ENCODE results near the gene FOXP1. TPM values are rescaled to one million over a fixed set of nuclear protein-coding genes. Genes with fewer than 3 reads are reported as not detected.
A peak's percentile ranks its signal among the peaks of the same experiment; 100 is the strongest.

FOXP1 gene
- total RNA-seq, 1 donor from 2014 or later, result 195 TPM

- H3K36me3 Mint-ChIP-seq (ENCODE audit: unreplicated experiment), result peaks cover 2% of the 10 kb centered on the region
- H3K27me3 Mint-ChIP-seq (ENCODE audit: unreplicated experiment), result no peaks in the 10 kb centered on the region
- H3K4me3 Mint-ChIP-seq (ENCODE audit: unreplicated experiment), result peak overlapping the region; percentile 79
- H3K27ac Mint-ChIP-seq (ENCODE audit: unreplicated experiment), result peak overlapping the region; percentile 94
- H3K4me1 Mint-ChIP-seq (ENCODE audit: unreplicated experiment), result peaks cover 84% of the 10 kb centered on the region
- no peak for DNase-seq (ENCODE audit: extremely low spot score, unreplicated experiment)
- TF ChIP-seq, protein P1, sequence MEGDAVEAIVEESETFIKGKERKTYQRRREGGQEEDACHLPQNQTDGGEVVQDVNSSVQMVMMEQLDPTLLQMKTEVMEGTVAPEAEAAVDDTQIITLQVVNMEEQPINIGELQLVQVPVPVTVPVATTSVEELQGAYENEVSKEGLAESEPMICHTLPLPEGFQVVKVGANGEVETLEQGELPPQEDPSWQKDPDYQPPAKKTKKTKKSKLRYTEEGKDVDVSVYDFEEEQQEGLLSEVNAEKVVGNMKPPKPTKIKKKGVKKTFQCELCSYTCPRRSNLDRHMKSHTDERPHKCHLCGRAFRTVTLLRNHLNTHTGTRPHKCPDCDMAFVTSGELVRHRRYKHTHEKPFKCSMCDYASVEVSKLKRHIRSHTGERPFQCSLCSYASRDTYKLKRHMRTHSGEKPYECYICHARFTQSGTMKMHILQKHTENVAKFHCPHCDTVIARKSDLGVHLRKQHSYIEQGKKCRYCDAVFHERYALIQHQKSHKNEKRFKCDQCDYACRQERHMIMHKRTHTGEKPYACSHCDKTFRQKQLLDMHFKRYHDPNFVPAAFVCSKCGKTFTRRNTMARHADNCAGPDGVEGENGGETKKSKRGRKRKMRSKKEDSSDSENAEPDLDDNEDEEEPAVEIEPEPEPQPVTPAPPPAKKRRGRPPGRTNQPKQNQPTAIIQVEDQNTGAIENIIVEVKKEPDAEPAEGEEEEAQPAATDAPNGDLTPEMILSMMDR (IDR thresholded peaks at IDR 0.05), result no peak
- no peaks in the 10 kb centered on the region for H3K9me3 Mint-ChIP-seq (ENCODE audit: unreplicated experiment)
Measured at GRCh38 chr3:71303627-71304200, 279.8 kb downstream of the FOXP1 start.

DNA sequence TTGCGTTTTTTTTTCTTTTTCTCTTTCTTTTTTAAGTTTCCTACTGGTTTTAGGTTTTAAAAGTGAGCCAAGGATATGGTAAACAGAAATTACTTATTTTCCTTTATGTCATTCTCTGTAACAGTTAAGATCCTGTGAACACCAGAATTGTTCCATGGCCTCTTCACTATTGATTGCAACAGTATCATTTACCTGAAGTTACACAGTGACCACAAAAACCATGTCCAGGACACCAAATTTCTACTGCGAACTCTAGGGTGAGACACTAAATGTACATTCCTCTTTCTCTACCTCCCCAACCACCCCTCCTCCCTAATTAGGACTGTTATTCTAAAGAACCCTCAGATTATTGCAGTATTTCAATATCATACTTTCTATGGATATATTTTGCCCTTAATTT, 280.9 kb downstream of the FOXP1 start:
- peaks cover 6% of the 10 kb centered on the region for H3K36me3 Mint-ChIP-seq (ENCODE audit: unreplicated experiment)
- peaks cover 74% of the 10 kb centered on the region for H3K4me1 Mint-ChIP-seq (ENCODE audit: unreplicated experiment)
- no peak overlapping the region for H3K4me3 Mint-ChIP-seq (ENCODE audit: unreplicated experiment)
- TF ChIP-seq, protein P1 (IDR thresholded peaks at IDR 0.05), result no peak
- no peaks in the 10 kb centered on the region for H3K27me3 Mint-ChIP-seq (ENCODE audit: unreplicated experiment)
- no peak for DNase-seq (ENCODE audit: extremely low spot score, unreplicated experiment)
- H3K27ac Mint-ChIP-seq (ENCODE audit: unreplicated experiment), result peak overlapping the region; percentile 17
- H3K9me3 Mint-ChIP-seq (ENCODE audit: unreplicated experiment), result no peaks in the 10 kb centered on the region

DNA sequence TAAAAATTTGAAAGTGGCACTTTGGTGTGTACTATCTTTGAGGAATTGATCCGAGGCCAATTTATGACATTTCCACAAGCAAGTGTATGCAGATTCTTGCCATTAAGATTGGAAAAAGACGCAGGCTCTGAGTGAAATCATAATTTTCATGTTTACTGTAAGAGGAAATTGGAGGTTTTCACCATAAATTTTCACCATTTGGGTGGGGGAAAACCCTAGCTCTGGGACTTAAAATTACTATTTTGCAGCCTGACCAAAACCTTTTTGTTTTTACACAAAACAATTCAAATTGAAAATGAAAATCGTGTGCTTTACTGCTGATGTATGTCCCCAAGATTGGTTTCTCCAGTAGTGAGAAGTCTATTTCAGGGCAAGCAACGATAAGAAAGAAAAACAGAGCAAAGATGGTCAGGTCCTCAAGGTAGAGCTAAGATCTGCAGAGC, 282.6 kb downstream of the FOXP1 start:
- no peak overlapping the region for H3K4me3 Mint-ChIP-seq (ENCODE audit: unreplicated experiment)
- DNase-seq (ENCODE audit: extremely low spot score, unreplicated experiment), result no peak
- H3K27me3 Mint-ChIP-seq (ENCODE audit: unreplicated experiment), result no peaks in the 10 kb centered on the region
- peak overlapping the region; percentile 11 for H3K27ac Mint-ChIP-seq (ENCODE audit: unreplicated experiment)
- peaks cover 14% of the 10 kb centered on the region for H3K36me3 Mint-ChIP-seq (ENCODE audit: unreplicated experiment)
- H3K9me3 Mint-ChIP-seq (ENCODE audit: unreplicated experiment), result no peaks in the 10 kb centered on the region
- TF ChIP-seq, protein P1 (IDR thresholded peaks at IDR 0.05), result no peak
- peaks cover 59% of the 10 kb centered on the region for H3K4me1 Mint-ChIP-seq (ENCODE audit: unreplicated experiment)

DNA sequence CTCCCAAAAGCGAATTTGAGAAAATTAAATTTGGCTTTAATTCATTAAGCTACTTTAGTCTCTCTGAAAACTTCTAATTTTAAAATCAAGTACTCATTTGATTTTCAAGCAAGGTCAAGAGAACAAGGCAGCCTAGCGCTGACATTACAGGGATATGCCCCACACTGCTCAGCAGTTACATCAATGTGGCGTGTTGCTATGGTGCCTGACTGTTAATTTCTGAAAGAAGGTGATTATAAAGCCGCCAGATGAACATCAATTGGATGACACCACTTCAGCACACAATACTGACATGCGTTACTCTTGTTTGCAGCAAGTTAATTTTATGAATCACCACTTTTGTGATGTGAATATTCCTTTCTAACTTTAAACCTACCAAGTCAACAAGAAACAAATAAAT, 284.4 kb downstream of the FOXP1 start:
- H3K27ac Mint-ChIP-seq (ENCODE audit: unreplicated experiment), result no peak overlapping the region
- peaks cover 41% of the 10 kb centered on the region for H3K4me1 Mint-ChIP-seq (ENCODE audit: unreplicated experiment)
- peaks cover 22% of the 10 kb centered on the region for H3K36me3 Mint-ChIP-seq (ENCODE audit: unreplicated experiment)
- no peak for DNase-seq (ENCODE audit: extremely low spot score, unreplicated experiment)
- H3K27me3 Mint-ChIP-seq (ENCODE audit: unreplicated experiment), result no peaks in the 10 kb centered on the region
- no peak overlapping the region for H3K4me3 Mint-ChIP-seq (ENCODE audit: unreplicated experiment)
- TF ChIP-seq, protein P1 (IDR thresholded peaks at IDR 0.05), result no peak
- H3K9me3 Mint-ChIP-seq (ENCODE audit: unreplicated experiment), result no peaks in the 10 kb centered on the region

DNA sequence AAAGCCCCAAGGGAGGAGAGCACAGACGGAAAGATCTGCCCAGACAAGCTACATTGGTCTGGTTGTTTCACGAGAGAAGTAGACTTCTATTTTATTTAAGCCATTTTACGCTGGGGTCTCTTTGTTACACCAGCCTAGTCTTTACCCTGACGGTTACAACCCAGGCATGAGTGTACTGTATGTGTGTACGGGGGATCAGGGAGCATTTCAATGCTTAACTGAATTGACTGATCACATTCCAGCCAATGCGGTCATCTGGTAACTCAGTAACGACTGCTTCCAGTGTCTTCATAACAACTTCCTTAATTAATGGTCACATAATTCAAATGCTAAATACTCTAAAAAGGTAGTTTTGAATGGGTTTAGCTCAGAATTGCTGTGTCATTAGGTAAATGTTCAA, 288.6 kb downstream of the FOXP1 start:
- Mint-ChIP-seq H3K4me3 (ENCODE audit: unreplicated experiment) (no peak overlapping the region), H3K36me3 (ENCODE audit: unreplicated experiment) (peaks cover 21% of the 10 kb centered on the region), H3K4me1 (ENCODE audit: unreplicated experiment) (peaks cover 8% of the 10 kb centered on the region), H3K9me3 (ENCODE audit: unreplicated experiment) (no peaks in the 10 kb centered on the region), H3K27me3 (ENCODE audit: unreplicated experiment) (no peaks in the 10 kb centered on the region), H3K27ac (ENCODE audit: unreplicated experiment) (no peak overlapping the region)
- no peak for DNase-seq (ENCODE audit: extremely low spot score, unreplicated experiment)
- TF ChIP-seq, protein P1 (IDR thresholded peaks at IDR 0.05), result no peak
